Measurements from ENCODE around the gene PXT1.
"Not testable (repeated sequence)": the region's sequence is repeated elsewhere in the genome, so short reads cannot be mapped to it uniquely, and the experiment has no call there.

PXT1 gene

DNA sequence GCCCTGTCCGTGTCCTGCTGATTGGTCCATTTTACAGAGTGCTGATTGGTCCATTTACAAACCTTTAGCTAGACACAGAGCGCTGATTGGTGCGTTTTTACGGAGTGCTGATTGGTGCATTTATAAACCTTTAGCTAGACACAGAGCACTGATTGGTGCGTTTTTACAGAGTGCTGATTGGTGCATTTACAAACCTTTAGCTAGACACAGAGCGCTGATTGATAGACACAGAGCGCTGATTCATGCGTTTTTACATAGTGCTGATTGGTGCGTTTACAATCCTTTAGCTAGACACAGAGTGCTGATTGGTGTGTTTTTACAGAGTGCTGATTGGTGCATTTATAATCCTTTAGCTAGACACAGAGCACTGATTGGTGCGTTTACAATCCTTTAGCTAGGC lies 6.5 kb upstream of the PXT1 start:
- H3K36me3 ChIP-seq (ENCODE audit: control insufficient read depth, insufficient read depth, low read length); H3K27me3 ChIP-seq (replicated peaks; ENCODE audit: control insufficient read depth, insufficient read depth, low read length, poor library complexity, severe bottlenecking); H3K4me3 ChIP-seq (ENCODE audit: insufficient read depth, low read depth, low read length, poor library complexity, severe bottlenecking); H3K4me1 ChIP-seq (ENCODE audit: control insufficient read depth, insufficient read depth, low read length, poor library complexity, severe bottlenecking); DNase-seq; H3K27ac ChIP-seq (ENCODE audit: insufficient read depth, low read length, poor library complexity, severe bottlenecking); H3K9me3 ChIP-seq (ENCODE audit: control insufficient read depth, low read length): not testable (repeated sequence)

DNA sequence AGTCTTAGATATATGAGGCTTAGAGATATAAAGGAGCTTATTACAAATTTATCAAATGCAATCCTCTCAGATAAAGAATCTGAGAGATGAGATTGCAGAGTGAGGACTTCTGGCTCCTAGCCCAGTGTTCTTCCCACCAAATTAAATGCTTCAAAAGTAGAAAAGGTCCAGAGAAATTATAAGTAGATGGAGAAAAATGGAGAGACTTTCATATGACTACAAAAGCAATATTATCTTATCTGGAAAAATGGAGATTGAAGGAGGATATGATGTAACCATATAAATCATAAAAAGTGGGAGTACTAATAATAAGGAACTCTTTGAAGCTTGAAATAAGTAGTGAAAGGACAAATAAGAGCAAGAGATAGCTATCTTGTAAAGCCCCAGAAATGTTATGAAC lies 3.0 kb upstream of the PXT1 start:
- Histone ChIP-seq H3K27ac (ENCODE audit: insufficient read depth, low read length, poor library complexity, severe bottlenecking) (no peak overlapping the region), H3K4me1 (ENCODE audit: control insufficient read depth, insufficient read depth, low read length, poor library complexity, severe bottlenecking) (peaks cover 21% of the 10 kb centered on the region)

DNA sequence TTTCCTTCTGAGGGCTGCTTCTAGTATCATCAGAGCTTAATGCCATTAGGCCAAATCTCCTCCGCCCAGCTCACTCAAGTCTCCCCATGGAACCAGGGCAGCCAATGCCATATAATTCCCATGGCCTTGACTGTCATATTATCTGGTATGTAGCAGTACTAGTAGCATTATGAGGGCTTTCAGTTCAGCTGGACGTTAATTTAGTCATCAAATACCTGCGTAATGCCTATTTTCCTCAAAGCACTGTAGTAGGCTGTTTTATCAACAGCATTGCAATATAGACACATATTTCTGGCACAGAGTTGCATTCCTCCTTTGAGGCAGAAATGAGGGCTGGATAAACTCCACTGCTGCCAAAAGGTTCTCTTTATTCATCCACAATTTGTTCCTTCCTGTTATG lies 1.8 kb upstream of the PXT1 start:
- DNase-seq = no peak
- no peaks in the 10 kb centered on the region for H3K27me3 ChIP-seq (replicated peaks; ENCODE audit: control insufficient read depth, insufficient read depth, low read length, poor library complexity, severe bottlenecking)
- no peaks in the 10 kb centered on the region for H3K36me3 ChIP-seq (ENCODE audit: control insufficient read depth, insufficient read depth, low read length)
- peak overlapping the region; percentile 84 for H3K4me3 ChIP-seq (ENCODE audit: insufficient read depth, low read depth, low read length, poor library complexity, severe bottlenecking)
- H3K4me1 ChIP-seq (ENCODE audit: control insufficient read depth, insufficient read depth, low read length, poor library complexity, severe bottlenecking) = peaks cover 21% of the 10 kb centered on the region
- no peaks in the 10 kb centered on the region for H3K9me3 ChIP-seq (ENCODE audit: control insufficient read depth, low read length)
- H3K27ac ChIP-seq (ENCODE audit: insufficient read depth, low read length, poor library complexity, severe bottlenecking) = no peak overlapping the region

More for the DNA sequence above, 3.0 kb upstream of the PXT1 start:
- no peaks in the 10 kb centered on the region for H3K27me3 ChIP-seq (replicated peaks; ENCODE audit: control insufficient read depth, insufficient read depth, low read length, poor library complexity, severe bottlenecking)
- H3K36me3 ChIP-seq (ENCODE audit: control insufficient read depth, insufficient read depth, low read length) = no peaks in the 10 kb centered on the region
- DNase-seq = no peak
- H3K4me3 ChIP-seq (ENCODE audit: insufficient read depth, low read depth, low read length, poor library complexity, severe bottlenecking) = no peak overlapping the region
- no peaks in the 10 kb centered on the region for H3K9me3 ChIP-seq (ENCODE audit: control insufficient read depth, low read length)

DNA sequence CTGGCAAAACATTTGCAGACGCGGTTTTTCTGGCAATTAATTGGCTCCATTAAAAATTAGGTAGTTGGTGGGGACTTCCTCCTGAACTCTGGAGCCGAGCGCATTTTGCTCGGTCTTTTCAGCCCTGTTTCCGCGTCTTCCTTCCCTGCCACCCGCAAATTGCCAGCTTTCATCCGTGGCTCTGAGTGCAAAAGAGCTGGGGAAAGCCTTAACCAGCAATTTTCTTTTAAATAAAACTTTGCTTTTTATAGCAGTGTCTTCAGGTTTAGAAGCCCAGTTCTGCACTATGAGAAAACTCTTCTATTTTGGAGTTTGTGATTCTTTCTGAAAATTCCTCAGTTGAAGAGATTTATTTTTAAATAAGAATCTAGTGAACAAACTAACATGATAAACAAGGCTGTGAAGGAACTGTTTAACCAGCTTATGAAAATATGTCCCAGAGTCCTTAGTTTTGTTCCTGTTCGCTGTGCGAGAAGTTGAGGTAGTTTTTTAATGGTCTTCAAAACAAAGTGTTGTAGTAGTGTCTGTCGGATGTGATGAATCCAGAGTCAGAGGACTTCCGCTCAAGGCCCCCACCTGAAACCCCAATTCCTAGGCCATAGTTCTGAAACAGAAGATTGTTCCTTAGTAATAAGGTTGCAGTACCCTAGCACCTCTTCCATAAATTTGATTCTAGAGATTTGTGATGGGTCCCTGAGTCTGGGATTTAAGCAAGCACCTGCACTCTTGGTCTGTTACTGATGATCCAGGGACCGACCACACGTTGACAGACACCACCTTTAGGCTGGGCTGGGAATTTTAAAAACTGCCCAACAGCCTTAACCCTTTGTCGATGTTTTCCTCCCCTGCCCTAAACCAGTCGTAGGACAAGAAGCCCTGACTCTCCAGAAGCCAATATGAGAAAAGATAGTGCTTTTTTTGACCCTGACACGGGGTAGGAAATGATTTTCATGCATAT lies 1.1 kb upstream of the PXT1 start:
- H3K27me3 ChIP-seq (replicated peaks; ENCODE audit: control insufficient read depth, insufficient read depth, low read length, poor library complexity, severe bottlenecking) = no peaks in the 10 kb centered on the region
- H3K4me3 ChIP-seq (ENCODE audit: insufficient read depth, low read depth, low read length, poor library complexity, severe bottlenecking) = peak overlapping the region; percentile 84
- H3K36me3 ChIP-seq (ENCODE audit: control insufficient read depth, insufficient read depth, low read length) = no peaks in the 10 kb centered on the region
- no peak for DNase-seq
- peak overlapping the region; percentile 86 for H3K27ac ChIP-seq (ENCODE audit: insufficient read depth, low read length, poor library complexity, severe bottlenecking)
- no peaks in the 10 kb centered on the region for H3K9me3 ChIP-seq (ENCODE audit: control insufficient read depth, low read length)
- peaks cover 21% of the 10 kb centered on the region for H3K4me1 ChIP-seq (ENCODE audit: control insufficient read depth, insufficient read depth, low read length, poor library complexity, severe bottlenecking)

GRCh38 chr6:36442103-36442670 lies 467 bp downstream of the PXT1 start:
- Histone ChIP-seq H3K4me1 (ENCODE audit: control insufficient read depth, insufficient read depth, low read length, poor library complexity, severe bottlenecking) (peaks cover 21% of the 10 kb centered on the region), H3K36me3 (ENCODE audit: control insufficient read depth, insufficient read depth, low read length) (no peaks in the 10 kb centered on the region), H3K27me3 (replicated peaks; ENCODE audit: control insufficient read depth, insufficient read depth, low read length, poor library complexity, severe bottlenecking) (no peaks in the 10 kb centered on the region), H3K9me3 (ENCODE audit: control insufficient read depth, low read length) (no peaks in the 10 kb centered on the region), H3K4me3 (ENCODE audit: insufficient read depth, low read depth, low read length, poor library complexity, severe bottlenecking) (peak overlapping the region; percentile 84), H3K27ac (ENCODE audit: insufficient read depth, low read length, poor library complexity, severe bottlenecking) (peak overlapping the region; percentile 86)
- no peak for DNase-seq

DNA sequence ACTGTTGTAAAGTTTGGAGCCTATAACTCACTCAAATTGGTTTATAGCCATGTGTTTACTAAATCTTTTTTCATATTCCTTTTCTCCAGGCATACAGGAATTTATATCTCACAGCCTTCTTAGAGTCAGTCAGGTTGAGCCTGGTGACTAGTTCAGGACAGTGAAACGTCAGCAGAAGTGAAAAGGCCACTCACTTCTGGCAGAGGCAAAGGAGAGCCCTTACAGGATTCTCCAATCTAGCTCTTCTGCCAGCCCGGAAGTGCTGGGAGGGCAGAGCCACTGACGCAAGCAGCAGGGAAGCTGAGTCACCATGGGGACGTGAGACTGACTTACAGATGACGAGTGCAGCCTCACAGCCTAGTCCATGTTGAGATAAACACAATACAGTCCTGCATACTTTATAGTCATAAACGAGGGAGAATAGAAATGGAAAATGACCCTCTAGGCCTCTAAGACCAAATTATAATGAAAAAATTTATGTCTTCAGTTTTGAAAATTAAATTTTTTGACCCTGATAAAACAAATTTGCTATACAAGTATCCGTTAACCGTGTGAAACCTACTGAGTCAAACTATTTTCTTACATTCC lies 1.3 kb downstream of the PXT1 start:
- peak overlapping the region; percentile 22 for H3K4me3 ChIP-seq (ENCODE audit: insufficient read depth, low read depth, low read length, poor library complexity, severe bottlenecking)
- peak; percentile 73 to 80 (median 74) for DNase-seq
- H3K9me3 ChIP-seq (ENCODE audit: control insufficient read depth, low read length) = no peaks in the 10 kb centered on the region
- H3K4me1 ChIP-seq (ENCODE audit: control insufficient read depth, insufficient read depth, low read length, poor library complexity, severe bottlenecking) = peaks cover 19% of the 10 kb centered on the region
- H3K27ac ChIP-seq (ENCODE audit: insufficient read depth, low read length, poor library complexity, severe bottlenecking) = peak overlapping the region; percentile 55
- no peaks in the 10 kb centered on the region for H3K27me3 ChIP-seq (replicated peaks; ENCODE audit: control insufficient read depth, insufficient read depth, low read length, poor library complexity, severe bottlenecking)
- no peaks in the 10 kb centered on the region for H3K36me3 ChIP-seq (ENCODE audit: control insufficient read depth, insufficient read depth, low read length)

- H3K27me3 ChIP-seq (replicated peaks; ENCODE audit: control insufficient read depth, insufficient read depth, low read length, poor library complexity, severe bottlenecking) = no peaks in the 10 kb centered on the region
- H3K4me1 ChIP-seq (ENCODE audit: control insufficient read depth, insufficient read depth, low read length, poor library complexity, severe bottlenecking) = peaks cover 4% of the 10 kb centered on the region
- no peaks in the 10 kb centered on the region for H3K9me3 ChIP-seq (ENCODE audit: control insufficient read depth, low read length)
- H3K4me3 ChIP-seq (ENCODE audit: insufficient read depth, low read depth, low read length, poor library complexity, severe bottlenecking) = no peak overlapping the region
- H3K27ac ChIP-seq (ENCODE audit: insufficient read depth, low read length, poor library complexity, severe bottlenecking) = no peak overlapping the region
- no peak for DNase-seq
- H3K36me3 ChIP-seq (ENCODE audit: control insufficient read depth, insufficient read depth, low read length) = no peaks in the 10 kb centered on the region
Measured at GRCh38 chr6:36436466-36436865, 6.2 kb downstream of the PXT1 start.

GRCh38 chr6:36432151-36432671 lies 10.4 kb downstream of the PXT1 start:
- no peaks in the 10 kb centered on the region for H3K36me3 ChIP-seq (ENCODE audit: control insufficient read depth, insufficient read depth, low read length)
- no peaks in the 10 kb centered on the region for H3K4me1 ChIP-seq (ENCODE audit: control insufficient read depth, insufficient read depth, low read length, poor library complexity, severe bottlenecking)
- no peaks in the 10 kb centered on the region for H3K9me3 ChIP-seq (ENCODE audit: control insufficient read depth, low read length)
- no peak overlapping the region for H3K4me3 ChIP-seq (ENCODE audit: insufficient read depth, low read depth, low read length, poor library complexity, severe bottlenecking)
- H3K27ac ChIP-seq (ENCODE audit: insufficient read depth, low read length, poor library complexity, severe bottlenecking) = no peak overlapping the region
- DNase-seq = no peak
- no peaks in the 10 kb centered on the region for H3K27me3 ChIP-seq (replicated peaks; ENCODE audit: control insufficient read depth, insufficient read depth, low read length, poor library complexity, severe bottlenecking)

DNA sequence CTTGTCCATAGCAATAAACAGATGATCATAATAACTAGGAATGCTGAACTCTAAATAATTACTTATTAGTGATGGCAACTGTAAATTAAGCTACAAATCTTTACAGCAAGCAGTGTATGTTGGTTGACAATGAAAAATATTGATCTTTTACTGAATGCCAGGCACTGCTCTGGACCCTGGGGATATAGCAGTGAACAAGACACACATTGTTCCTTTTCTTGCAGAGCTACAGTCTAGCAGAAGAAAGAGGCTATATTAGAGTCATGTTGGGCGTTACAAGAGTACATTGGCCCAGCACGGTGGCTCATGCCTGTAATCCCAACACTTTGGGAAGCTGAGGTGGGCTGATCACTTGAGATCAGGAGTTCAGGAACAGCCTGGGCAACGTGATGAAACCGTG lies 11.5 kb downstream of the PXT1 start:
- Histone ChIP-seq H3K4me1 (ENCODE audit: control insufficient read depth, insufficient read depth, low read length, poor library complexity, severe bottlenecking) (no peaks in the 10 kb centered on the region), H3K36me3 (ENCODE audit: control insufficient read depth, insufficient read depth, low read length) (no peaks in the 10 kb centered on the region), H3K4me3 (ENCODE audit: insufficient read depth, low read depth, low read length, poor library complexity, severe bottlenecking) (no peak overlapping the region), H3K27me3 (replicated peaks; ENCODE audit: control insufficient read depth, insufficient read depth, low read length, poor library complexity, severe bottlenecking) (no peaks in the 10 kb centered on the region), H3K27ac (ENCODE audit: insufficient read depth, low read length, poor library complexity, severe bottlenecking) (no peak overlapping the region), H3K9me3 (ENCODE audit: control insufficient read depth, low read length) (no peaks in the 10 kb centered on the region)
- DNase-seq = no peak

GRCh38 chr6:36430351-36430750 lies 12.3 kb downstream of the PXT1 start:
- DNase-seq = no peak
- Histone ChIP-seq H3K27me3 (replicated peaks; ENCODE audit: control insufficient read depth, insufficient read depth, low read length, poor library complexity, severe bottlenecking) (no peaks in the 10 kb centered on the region), H3K4me1 (ENCODE audit: control insufficient read depth, insufficient read depth, low read length, poor library complexity, severe bottlenecking) (no peaks in the 10 kb centered on the region), H3K4me3 (ENCODE audit: insufficient read depth, low read depth, low read length, poor library complexity, severe bottlenecking) (no peak overlapping the region), H3K9me3 (ENCODE audit: control insufficient read depth, low read length) (no peaks in the 10 kb centered on the region), H3K36me3 (ENCODE audit: control insufficient read depth, insufficient read depth, low read length) (no peaks in the 10 kb centered on the region), H3K27ac (ENCODE audit: insufficient read depth, low read length, poor library complexity, severe bottlenecking) (no peak overlapping the region)

All from effector memory CD4-positive, alpha-beta T cell (primary cell).